WTC11 (cell line): ENCODE measurements around the gene KRTAP4-9. TPM values are rescaled to one million over a fixed set of nuclear protein-coding genes. Genes with fewer than 3 reads are reported as not detected.
"Not testable (repeated sequence)": the region's sequence is repeated elsewhere in the genome, so short reads cannot be mapped to it uniquely, and the experiment has no call there.

ENCODE experiments used
- ATAC-seq: fragments of 200-7000 bp; cut with Tn5 transposase; 2 replicates; pipeline ENCODE4 v1.10.0; 2021; ENCODE audit warnings: mild to moderate bottlenecking, moderate library complexity
- CTCF ChIA-PET: fragments of 300-600 bp; sonication (Branson Sonifier 250); formaldehyde crosslinking; loops from one replicate; lab custom pipeline; 2021; ENCODE audit warnings: antibody characterized with exemption; lab: Charles Lee
- POLR2A ChIA-PET: fragments of 350-600 bp; sonication (Branson Sonifier 250); formaldehyde crosslinking; loops from one replicate; lab custom pipeline; 2021; ENCODE audit warnings: antibody characterized with exemption; lab: Charles Lee
- DNase-seq: peaks from one replicate; pipeline ENCODE4 v3.0.0; 2021; ENCODE audit warnings: low spot score
- H3K27ac Mint-ChIP-seq: 2 replicates; pipeline ENCODE4 v1.8.0; 2021; ENCODE audit warnings: mixed read lengths
- H3K27me3 Mint-ChIP-seq: 2 replicates; pipeline ENCODE4 v1.8.0; 2021; ENCODE audit warnings: low read depth, mild to moderate bottlenecking, moderate library complexity, mixed read lengths
- H3K36me3 Mint-ChIP-seq: 2 replicates; pipeline ENCODE4 v1.8.0; 2021; ENCODE audit warnings: mixed read lengths
- H3K4me1 Mint-ChIP-seq: 2 replicates; pipeline ENCODE4 v1.8.0; 2022; ENCODE audit warnings: mixed read lengths
- H3K4me3 Mint-ChIP-seq: 2 replicates; pipeline ENCODE4 v1.8.0; 2021; ENCODE audit warnings: mild to moderate bottlenecking, moderate library complexity, mixed read lengths
- H3K9me3 Mint-ChIP-seq: 2 replicates; pipeline ENCODE4 v1.8.0; 2021; ENCODE audit warnings: mixed read lengths
- FOXP1 ChIP-seq: sonication (generic); formaldehyde crosslinking; IDR thresholded peaks from 2 replicates; pipeline ENCODE4 v1.8.0; 2022; ENCODE audit warnings: missing genetic modification reagents, mild to moderate bottlenecking, moderate library complexity, borderline replicate concordance
- GRHL2 ChIP-seq: fragments of 250-450 bp; sonication (Bioruptor Pico); IDR thresholded peaks from 2 replicates; pipeline ENCODE4 v1.8.0; 2022; ENCODE audit warnings: mild to moderate bottlenecking, moderate library complexity; ENCODE audit not compliant: insufficient replicate concordance, severe bottlenecking
- JUN ChIP-seq: sonication (generic); formaldehyde crosslinking; IDR thresholded peaks from 2 replicates; pipeline ENCODE4 v1.8.0; 2023; ENCODE audit warnings: mild to moderate bottlenecking, missing genetic modification reagents
- NFATC4 ChIP-seq: fragments of 250-450 bp; sonication (Bioruptor Pico); IDR thresholded peaks from 2 replicates; pipeline ENCODE4 v1.9.0; 2021; ENCODE audit warnings: mild to moderate bottlenecking
- NR2C2 ChIP-seq: sonication (generic); formaldehyde crosslinking; IDR thresholded peaks from 2 replicates; pipeline ENCODE4 v1.8.0; 2022; ENCODE audit warnings: mild to moderate bottlenecking, missing genetic modification reagents
- OVOL2 ChIP-seq: fragments of 250-450 bp; sonication (Bioruptor Pico); IDR thresholded peaks from 2 replicates; pipeline ENCODE4 v1.9.0; 2021; ENCODE audit warnings: mild to moderate bottlenecking, borderline replicate concordance
- ZNF121 ChIP-seq: sonication (generic); formaldehyde crosslinking; IDR thresholded peaks from 2 replicates; pipeline ENCODE4 v1.8.0; 2023; ENCODE audit warnings: missing genetic modification reagents
- ZNF138 ChIP-seq: sonication (generic); formaldehyde crosslinking; conservative IDR thresholded peaks from 2 replicates; pipeline ENCODE4 v1.8.1; 2022; ENCODE audit warnings: mild to moderate bottlenecking, moderate library complexity, missing genetic modification reagents
- ZNF263 ChIP-seq: sonication (generic); formaldehyde crosslinking; IDR thresholded peaks from 2 replicates; pipeline ENCODE4 v1.8.1; 2022; ENCODE audit warnings: low read depth, mild to moderate bottlenecking, moderate library complexity, missing genetic modification reagents
- total RNA-seq: library from RNA; stranded (reverse); gene quantifications from 3 replicates; pipeline ENCODE4 v1.2.3, GENCODE V29; 2021
- TF ChIP-seq, protein P1 (sequence below): sonication (generic); formaldehyde crosslinking; IDR thresholded peaks from 2 replicates; pipeline ENCODE4 v1.8.1; 2023; ENCODE audit warnings: mild to moderate bottlenecking, missing genetic modification reagents, moderate library complexity
- TF ChIP-seq, protein P2 (sequence below): fragments of 250-450 bp; sonication (Bioruptor Pico); IDR thresholded peaks from 2 replicates; pipeline ENCODE4 v2.1.2; 2022; ENCODE audit warnings: mild to moderate bottlenecking, moderate library complexity
- TF ChIP-seq, protein P3 (sequence below): sonication (generic); formaldehyde crosslinking; IDR thresholded peaks from 2 replicates; pipeline ENCODE4 v1.8.0; 2022; ENCODE audit warnings: mild to moderate bottlenecking, missing genetic modification reagents
- TF ChIP-seq, protein P4 (sequence below): sonication (generic); formaldehyde crosslinking; IDR thresholded peaks from 2 replicates; pipeline ENCODE4 v1.8.1; 2022; ENCODE audit warnings: low read depth, mild to moderate bottlenecking, moderate library complexity, missing genetic modification reagents, borderline replicate concordance
- TF ChIP-seq, protein P5 (sequence below): fragments of 250-450 bp; sonication (Bioruptor Pico); IDR thresholded peaks from 2 replicates; pipeline ENCODE4 v1.9.0; 2021; ENCODE audit warnings: mild to moderate bottlenecking
- TF ChIP-seq, protein P6 (sequence below): fragments of 200-600 bp; IDR thresholded peaks from 2 replicates; pipeline ENCODE4 v1.8.0; 2022; ENCODE audit warnings: antibody characterized with exemption
- TF ChIP-seq, protein P7 (sequence below): sonication (generic); formaldehyde crosslinking; IDR thresholded peaks from 2 replicates; pipeline ENCODE4 v1.8.1; 2022; ENCODE audit warnings: missing genetic modification reagents, borderline replicate concordance

KRTAP4-9 gene
- total RNA-seq, 1 experiment from 2014 or later, result not detected

DNA sequence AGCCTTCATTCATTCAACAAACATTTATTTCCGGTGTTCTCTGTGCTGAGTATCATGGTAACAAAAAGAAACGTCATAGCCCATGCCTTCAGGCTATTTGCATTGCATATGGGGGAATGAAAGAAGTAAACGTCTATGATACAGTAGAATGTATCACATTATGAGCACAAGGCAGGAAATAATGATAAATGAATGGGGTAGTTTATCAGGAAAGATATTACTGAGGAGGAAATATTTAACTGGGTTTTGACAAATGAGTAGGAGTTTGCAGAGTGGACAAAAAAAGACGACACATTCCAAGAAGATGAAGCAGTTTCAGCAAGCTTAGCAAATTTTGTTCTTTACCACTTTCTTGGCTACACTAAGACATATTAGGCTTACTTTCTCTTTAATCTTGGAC is 22.6 kb upstream of the KRTAP4-9 start:
- no peaks in the 10 kb centered on the region for H3K36me3 Mint-ChIP-seq
- ATAC-seq, result no peak
- H3K9me3 Mint-ChIP-seq, result peaks cover 15% of the 10 kb centered on the region
- H3K4me1 Mint-ChIP-seq, result peaks cover 9% of the 10 kb centered on the region
- ChIA-PET POLR2A (no interaction called here), CTCF (no interaction called here)
- H3K27ac Mint-ChIP-seq, result no peak overlapping the region
- no peaks in the 10 kb centered on the region; the same call in 1 of the 2 replicates for H3K27me3 Mint-ChIP-seq
- no peak overlapping the region for H3K4me3 Mint-ChIP-seq
- DNase-seq, result no peak
- TF ChIP-seq, protein P1, sequence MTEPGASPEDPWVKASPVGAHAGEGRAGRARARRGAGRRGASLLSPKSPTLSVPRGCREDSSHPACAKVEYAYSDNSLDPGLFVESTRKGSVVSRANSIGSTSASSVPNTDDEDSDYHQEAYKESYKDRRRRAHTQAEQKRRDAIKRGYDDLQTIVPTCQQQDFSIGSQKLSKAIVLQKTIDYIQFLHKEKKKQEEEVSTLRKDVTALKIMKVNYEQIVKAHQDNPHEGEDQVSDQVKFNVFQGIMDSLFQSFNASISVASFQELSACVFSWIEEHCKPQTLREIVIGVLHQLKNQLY (CRISPR knock-in tag), result no peak
- TF ChIP-seq, protein P2, sequence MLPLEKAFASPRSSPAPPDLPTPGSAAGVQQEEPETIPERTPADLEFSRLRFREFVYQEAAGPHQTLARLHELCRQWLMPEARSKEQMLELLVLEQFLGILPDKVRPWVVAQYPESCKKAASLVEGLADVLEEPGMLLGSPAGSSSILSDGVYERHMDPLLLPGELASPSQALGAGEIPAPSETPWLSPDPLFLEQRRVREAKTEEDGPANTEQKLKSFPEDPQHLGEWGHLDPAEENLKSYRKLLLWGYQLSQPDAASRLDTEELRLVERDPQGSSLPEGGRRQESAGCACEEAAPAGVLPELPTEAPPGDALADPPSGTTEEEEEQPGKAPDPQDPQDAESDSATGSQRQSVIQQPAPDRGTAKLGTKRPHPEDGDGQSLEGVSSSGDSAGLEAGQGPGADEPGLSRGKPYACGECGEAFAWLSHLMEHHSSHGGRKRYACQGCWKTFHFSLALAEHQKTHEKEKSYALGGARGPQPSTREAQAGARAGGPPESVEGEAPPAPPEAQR (CRISPR knock-in tag), result no peak
- TF ChIP-seq NFATC4 (CRISPR knock-in tag) (no peak), ZNF138 (CRISPR knock-in tag) (no peak)
- TF ChIP-seq, protein P3, sequence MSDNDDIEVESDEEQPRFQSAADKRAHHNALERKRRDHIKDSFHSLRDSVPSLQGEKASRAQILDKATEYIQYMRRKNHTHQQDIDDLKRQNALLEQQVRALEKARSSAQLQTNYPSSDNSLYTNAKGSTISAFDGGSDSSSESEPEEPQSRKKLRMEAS (CRISPR knock-in tag), result no peak

DNA sequence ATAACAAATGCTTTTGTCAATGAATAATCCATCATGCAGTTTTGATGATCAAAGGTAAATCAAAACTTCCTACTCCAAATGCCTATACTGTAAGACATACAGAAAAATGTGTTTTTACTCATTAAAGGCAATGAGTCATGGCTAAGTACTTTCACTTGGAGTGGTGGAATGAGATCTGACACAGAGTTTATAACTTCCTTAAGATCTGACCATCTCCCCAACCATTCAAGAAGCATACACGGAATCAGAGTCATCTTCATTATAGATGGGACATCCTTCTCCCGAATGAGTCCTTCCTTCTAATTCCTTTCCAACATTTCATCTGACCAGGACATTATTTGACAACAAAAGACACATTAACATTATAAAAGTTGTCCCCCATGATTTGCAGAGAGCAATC is 21.8 kb upstream of the KRTAP4-9 start:
- H3K36me3 Mint-ChIP-seq, H3K4me3 Mint-ChIP-seq, H3K27me3 Mint-ChIP-seq, DNase-seq, CTCF ChIA-PET, POLR2A ChIA-PET, H3K27ac Mint-ChIP-seq, H3K9me3 Mint-ChIP-seq, ATAC-seq: not testable (repeated sequence)
- peaks cover 17% of the 10 kb centered on the region for H3K4me1 Mint-ChIP-seq

DNA sequence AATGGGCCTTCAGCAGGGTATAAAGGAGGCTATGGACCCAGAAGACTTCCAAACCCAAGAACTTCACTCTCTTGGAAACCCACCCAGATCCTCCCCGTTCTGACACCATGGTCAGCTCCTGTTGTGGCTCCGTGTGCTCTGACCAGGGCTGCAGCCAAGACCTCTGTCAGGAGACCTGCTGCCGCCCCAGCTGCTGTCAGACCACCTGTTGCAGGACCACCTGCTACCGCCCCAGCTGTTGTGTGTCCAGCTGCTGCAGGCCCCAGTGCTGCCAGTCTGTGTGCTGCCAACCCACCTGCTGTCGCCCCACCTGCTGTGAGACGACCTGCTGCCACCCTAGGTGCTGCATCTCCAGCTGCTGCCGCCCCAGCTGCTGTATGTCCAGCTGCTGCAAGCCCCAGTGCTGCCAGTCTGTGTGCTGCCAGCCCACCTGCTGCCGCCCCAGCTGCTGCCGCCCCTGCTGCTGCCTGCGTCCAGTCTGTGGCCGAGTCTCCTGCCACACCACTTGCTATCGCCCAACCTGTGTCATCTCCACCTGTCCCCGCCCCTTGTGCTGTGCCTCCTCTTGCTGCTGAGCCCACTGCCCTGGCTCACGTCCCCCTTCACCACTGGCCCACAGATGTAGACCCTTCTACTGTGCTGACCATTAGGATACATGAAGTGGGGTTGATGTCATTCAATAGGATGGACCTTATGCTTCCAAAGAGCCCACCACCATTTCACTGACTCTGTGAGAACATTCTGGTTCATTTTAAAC is 20.9 kb upstream of the KRTAP4-9 start, which contains the start of gene KRTAP4-7:
KRTAP4-7 (plus strand) TSS at position 51 of the 757 bp plus-strand sequence; CDS start at position 108, 57 bp downstream.
- peaks cover 23% of the 10 kb centered on the region for H3K4me1 Mint-ChIP-seq
- H3K27me3 Mint-ChIP-seq, H3K9me3 Mint-ChIP-seq, H3K4me3 Mint-ChIP-seq, H3K27ac Mint-ChIP-seq, H3K36me3 Mint-ChIP-seq, CTCF ChIA-PET, POLR2A ChIA-PET, ATAC-seq, DNase-seq: not testable (repeated sequence)

DNA sequence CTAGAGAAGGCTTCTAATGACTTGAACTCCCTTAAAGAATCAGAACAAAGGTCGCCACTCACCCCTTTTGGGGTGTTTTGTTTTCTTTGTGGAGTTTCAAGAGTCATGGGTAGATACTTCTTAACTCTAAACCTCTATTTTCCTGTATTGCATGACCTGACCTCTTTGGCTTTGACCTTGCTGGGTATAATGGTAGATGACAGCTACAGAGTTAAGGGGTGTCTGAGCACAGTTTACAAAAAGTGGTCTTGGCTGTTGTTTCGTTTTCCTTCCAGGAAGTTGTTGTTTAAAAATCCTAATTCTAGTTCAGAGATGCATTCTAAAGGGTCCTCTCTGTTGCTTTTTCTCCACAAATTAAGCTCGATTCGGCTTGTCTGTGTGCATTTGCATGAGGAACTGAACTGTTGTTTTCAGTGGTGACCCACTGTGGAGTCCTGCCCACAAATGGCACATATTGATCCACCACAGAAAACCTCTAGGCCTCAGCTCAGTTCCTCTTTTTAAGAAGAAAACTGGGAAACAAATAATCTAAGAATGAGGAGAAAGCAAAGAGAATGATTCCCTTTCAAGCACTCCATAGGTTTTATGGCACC is 16.3 kb upstream of the KRTAP4-9 start:
- POLR2A ChIA-PET, H3K27ac Mint-ChIP-seq, H3K27me3 Mint-ChIP-seq, CTCF ChIA-PET, DNase-seq, ATAC-seq, H3K4me3 Mint-ChIP-seq: not testable (repeated sequence)
- peaks cover 26% of the 10 kb centered on the region for H3K9me3 Mint-ChIP-seq
- H3K4me1 Mint-ChIP-seq, result peaks cover 23% of the 10 kb centered on the region
- peaks cover 25% of the 10 kb centered on the region for H3K36me3 Mint-ChIP-seq

DNA sequence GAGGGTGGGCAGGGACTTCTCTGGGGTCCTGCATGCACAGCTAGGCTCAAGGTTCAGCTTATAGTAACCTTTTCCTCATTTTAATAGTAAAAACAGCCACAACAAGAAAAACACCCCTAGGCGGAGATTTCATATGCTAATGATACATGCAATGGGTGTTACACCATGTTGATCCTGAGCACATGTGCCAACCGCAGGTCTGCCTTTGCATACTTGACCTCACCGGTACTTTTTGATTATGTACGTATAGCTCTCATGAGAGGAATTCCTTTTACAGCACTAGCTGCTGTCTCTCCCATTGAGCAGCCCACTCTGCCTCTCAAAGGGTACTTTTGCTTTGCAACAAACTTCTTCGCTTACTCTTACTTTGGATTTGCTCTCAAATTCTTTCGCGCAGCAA is 9.1 kb upstream of the KRTAP4-9 start:
- H3K4me3 Mint-ChIP-seq, result no peak overlapping the region
- POLR2A ChIA-PET, result no interaction called here
- no peak for DNase-seq
- no peaks in the 10 kb centered on the region for H3K27me3 Mint-ChIP-seq
- CTCF ChIA-PET, result interaction anchor here (0.8 kb wide), 1 partner anchor 553 kb away, joined by 5 read pairs; no protein-coding TSS in a partner anchor
- peaks cover 25% of the 10 kb centered on the region for H3K4me1 Mint-ChIP-seq
- no peak for ATAC-seq
- H3K9me3 Mint-ChIP-seq, result peaks cover 43% of the 10 kb centered on the region
- H3K36me3 Mint-ChIP-seq, result peaks cover 32% of the 10 kb centered on the region
- no peak overlapping the region for H3K27ac Mint-ChIP-seq
- TF ChIP-seq ZNF263 (CRISPR knock-in tag) (no peak), FOXP1 (CRISPR knock-in tag) (no peak), JUN (no peak), OVOL2 (no peak), GRHL2 (CRISPR knock-in tag) (no peak), NR2C2 (no peak), ZNF121 (CRISPR knock-in tag) (no peak)
- TF ChIP-seq, protein P4, sequence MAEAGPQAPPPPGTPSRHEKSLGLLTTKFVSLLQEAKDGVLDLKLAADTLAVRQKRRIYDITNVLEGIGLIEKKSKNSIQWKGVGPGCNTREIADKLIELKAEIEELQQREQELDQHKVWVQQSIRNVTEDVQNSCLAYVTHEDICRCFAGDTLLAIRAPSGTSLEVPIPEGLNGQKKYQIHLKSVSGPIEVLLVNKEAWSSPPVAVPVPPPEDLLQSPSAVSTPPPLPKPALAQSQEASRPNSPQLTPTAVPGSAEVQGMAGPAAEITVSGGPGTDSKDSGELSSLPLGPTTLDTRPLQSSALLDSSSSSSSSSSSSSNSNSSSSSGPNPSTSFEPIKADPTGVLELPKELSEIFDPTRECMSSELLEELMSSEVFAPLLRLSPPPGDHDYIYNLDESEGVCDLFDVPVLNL (CRISPR knock-in tag), result no peak
- TF ChIP-seq, protein P5, sequence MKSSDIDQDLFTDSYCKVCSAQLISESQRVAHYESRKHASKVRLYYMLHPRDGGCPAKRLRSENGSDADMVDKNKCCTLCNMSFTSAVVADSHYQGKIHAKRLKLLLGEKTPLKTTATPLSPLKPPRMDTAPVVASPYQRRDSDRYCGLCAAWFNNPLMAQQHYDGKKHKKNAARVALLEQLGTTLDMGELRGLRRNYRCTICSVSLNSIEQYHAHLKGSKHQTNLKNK, result no peak
- TF ChIP-seq, protein P6, sequence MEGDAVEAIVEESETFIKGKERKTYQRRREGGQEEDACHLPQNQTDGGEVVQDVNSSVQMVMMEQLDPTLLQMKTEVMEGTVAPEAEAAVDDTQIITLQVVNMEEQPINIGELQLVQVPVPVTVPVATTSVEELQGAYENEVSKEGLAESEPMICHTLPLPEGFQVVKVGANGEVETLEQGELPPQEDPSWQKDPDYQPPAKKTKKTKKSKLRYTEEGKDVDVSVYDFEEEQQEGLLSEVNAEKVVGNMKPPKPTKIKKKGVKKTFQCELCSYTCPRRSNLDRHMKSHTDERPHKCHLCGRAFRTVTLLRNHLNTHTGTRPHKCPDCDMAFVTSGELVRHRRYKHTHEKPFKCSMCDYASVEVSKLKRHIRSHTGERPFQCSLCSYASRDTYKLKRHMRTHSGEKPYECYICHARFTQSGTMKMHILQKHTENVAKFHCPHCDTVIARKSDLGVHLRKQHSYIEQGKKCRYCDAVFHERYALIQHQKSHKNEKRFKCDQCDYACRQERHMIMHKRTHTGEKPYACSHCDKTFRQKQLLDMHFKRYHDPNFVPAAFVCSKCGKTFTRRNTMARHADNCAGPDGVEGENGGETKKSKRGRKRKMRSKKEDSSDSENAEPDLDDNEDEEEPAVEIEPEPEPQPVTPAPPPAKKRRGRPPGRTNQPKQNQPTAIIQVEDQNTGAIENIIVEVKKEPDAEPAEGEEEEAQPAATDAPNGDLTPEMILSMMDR, result no peak
- TF ChIP-seq, protein P7, sequence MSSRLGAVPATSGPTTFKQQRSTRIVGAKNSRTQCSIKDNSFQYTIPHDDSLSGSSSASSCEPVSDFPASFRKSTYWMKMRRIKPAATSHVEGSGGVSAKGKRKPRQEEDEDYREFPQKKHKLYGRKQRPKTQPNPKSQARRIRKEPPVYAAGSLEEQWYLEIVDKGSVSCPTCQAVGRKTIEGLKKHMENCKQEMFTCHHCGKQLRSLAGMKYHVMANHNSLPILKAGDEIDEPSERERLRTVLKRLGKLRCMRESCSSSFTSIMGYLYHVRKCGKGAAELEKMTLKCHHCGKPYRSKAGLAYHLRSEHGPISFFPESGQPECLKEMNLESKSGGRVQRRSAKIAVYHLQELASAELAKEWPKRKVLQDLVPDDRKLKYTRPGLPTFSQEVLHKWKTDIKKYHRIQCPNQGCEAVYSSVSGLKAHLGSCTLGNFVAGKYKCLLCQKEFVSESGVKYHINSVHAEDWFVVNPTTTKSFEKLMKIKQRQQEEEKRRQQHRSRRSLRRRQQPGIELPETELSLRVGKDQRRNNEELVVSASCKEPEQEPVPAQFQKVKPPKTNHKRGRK (CRISPR knock-in tag), result no peak
